ENCODE data around the gene SPNS2.

The SPNS2 gene

DNA sequence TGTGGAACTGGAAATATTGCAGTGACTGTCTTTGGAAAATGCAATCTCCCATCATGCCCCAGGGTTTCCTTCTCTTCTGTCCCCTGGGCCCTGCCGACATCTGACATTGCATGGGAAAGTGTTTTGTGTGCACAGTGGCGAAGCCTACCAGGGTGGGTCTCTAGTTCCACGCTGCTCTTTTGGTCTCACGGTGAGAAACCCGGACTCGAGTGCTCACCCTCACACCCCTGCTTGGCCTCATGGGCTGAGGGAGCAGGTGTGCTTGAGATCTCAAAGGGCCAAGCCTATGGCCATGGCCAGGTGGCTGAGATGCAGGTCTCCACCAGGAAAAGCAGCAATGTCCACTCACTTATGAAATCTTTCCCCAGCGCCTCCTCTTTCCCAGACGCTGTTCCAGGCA lies 32.9 kb upstream of the SPNS2 start:
- Histone ChIP-seq H3K36me3 (ENCODE audit: insufficient read depth, insufficient read length, low read length) (no peaks in the 10 kb centered on the region), H3K4me1 (ENCODE audit: insufficient read depth, insufficient read length) (no peaks in the 10 kb centered on the region), H3K9me3 (ENCODE audit: insufficient read depth, low read length) (no peaks in the 10 kb centered on the region), H3K4me3 (ENCODE audit: insufficient read length, low read depth) (no peak overlapping the region), H3K9ac (ENCODE audit: insufficient read length, low read depth) (no peak overlapping the region), H3K27me3 (ENCODE audit: insufficient read depth, insufficient read length) (no peaks in the 10 kb centered on the region)
- DNase-seq (ENCODE audit: low read depth, low spot score) = no peak
- TF ChIP-seq ZNF274 (IDR thresholded peaks at IDR 0.05; ENCODE audit: low read depth, low read length) (no peak), SUZ12 (IDR thresholded peaks at IDR 0.05; ENCODE audit: extremely low read depth, insufficient read depth, insufficient read length) (no peak)

- DNase-seq (ENCODE audit: low read depth, low spot score) = no peak
- H3K9ac ChIP-seq (ENCODE audit: insufficient read length, low read depth) = no peak overlapping the region
- no peaks in the 10 kb centered on the region for H3K27me3 ChIP-seq (ENCODE audit: insufficient read depth, insufficient read length)
- H3K36me3 ChIP-seq (ENCODE audit: insufficient read depth, insufficient read length, low read length) = no peaks in the 10 kb centered on the region
- no peak overlapping the region for H3K4me3 ChIP-seq (ENCODE audit: insufficient read length, low read depth)
- TF ChIP-seq SUZ12 (IDR thresholded peaks at IDR 0.05; ENCODE audit: extremely low read depth, insufficient read depth, insufficient read length) (no peak), ZNF274 (IDR thresholded peaks at IDR 0.05; ENCODE audit: low read depth, low read length) (no peak), YY1 (IDR thresholded peaks at IDR 0.05; ENCODE audit: insufficient read depth, insufficient read length) (no peak)
- no peaks in the 10 kb centered on the region for H3K4me1 ChIP-seq (ENCODE audit: insufficient read depth, insufficient read length)
- H3K9me3 ChIP-seq (ENCODE audit: insufficient read depth, low read length) = no peaks in the 10 kb centered on the region
Measured at GRCh38 chr17:4467287-4467686, 31.4 kb upstream of the SPNS2 start.

DNA sequence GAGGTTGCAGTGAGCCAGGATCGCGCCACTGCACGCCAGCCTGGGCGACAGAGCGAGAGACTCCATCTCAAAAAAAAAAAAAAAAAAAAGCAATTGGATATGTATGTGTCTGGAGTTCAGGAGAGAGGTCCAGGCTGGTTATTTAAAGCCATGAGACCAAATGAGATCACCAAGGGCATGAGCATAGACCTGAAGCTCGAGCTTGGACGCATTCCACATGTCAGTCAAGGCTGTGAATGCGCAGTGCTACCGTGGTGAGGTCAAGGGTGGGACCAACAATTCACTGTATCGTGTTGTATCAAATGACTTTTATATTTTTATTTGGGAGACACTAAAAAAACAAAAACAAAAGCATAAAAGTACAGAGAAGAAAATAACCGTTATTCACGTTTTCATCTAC lies 29.1 kb upstream of the SPNS2 start:
- Histone ChIP-seq H3K36me3 (ENCODE audit: insufficient read depth, insufficient read length, low read length) (no peaks in the 10 kb centered on the region), H3K9me3 (ENCODE audit: insufficient read depth, low read length) (no peaks in the 10 kb centered on the region), H3K4me1 (ENCODE audit: insufficient read depth, insufficient read length) (peaks cover 3% of the 10 kb centered on the region), H3K9ac (ENCODE audit: insufficient read length, low read depth) (no peak overlapping the region), H3K27me3 (ENCODE audit: insufficient read depth, insufficient read length) (no peaks in the 10 kb centered on the region), H3K4me3 (ENCODE audit: insufficient read length, low read depth) (no peak overlapping the region)
- DNase-seq (ENCODE audit: low read depth, low spot score) = no peak
- TF ChIP-seq SUZ12 (IDR thresholded peaks at IDR 0.05; ENCODE audit: extremely low read depth, insufficient read depth, insufficient read length) = no peak
- TF ChIP-seq ZNF274 (IDR thresholded peaks at IDR 0.05; ENCODE audit: low read depth, low read length) = no peak
- TF ChIP-seq YY1 (IDR thresholded peaks at IDR 0.05; ENCODE audit: insufficient read depth, insufficient read length) = no peak

DNA sequence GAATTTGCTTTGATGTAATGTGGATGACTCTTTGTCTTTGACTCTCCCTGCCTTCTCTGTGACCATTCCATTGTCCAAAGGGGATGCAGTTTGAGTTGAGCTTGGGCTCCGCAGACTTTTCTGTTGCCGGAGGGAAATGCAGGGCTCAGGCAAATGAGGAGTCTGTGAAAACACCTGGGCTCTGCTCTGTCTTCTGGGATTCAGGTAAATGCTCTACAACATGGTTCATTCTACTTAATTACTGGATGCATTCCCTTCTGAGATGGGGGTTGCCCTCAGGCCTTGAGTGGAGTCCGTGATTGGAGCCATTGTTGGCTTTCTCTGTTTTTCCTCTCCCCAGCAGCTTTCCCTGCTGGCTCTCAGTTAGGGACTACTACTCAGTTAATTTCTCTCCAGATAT lies 26.4 kb upstream of the SPNS2 start:
- peaks cover 8% of the 10 kb centered on the region for H3K4me1 ChIP-seq (ENCODE audit: insufficient read depth, insufficient read length)
- no peak for TF ChIP-seq ZNF274 (IDR thresholded peaks at IDR 0.05; ENCODE audit: low read depth, low read length)
- no peak for TF ChIP-seq SUZ12 (IDR thresholded peaks at IDR 0.05; ENCODE audit: extremely low read depth, insufficient read depth, insufficient read length)
- no peak for TF ChIP-seq YY1 (IDR thresholded peaks at IDR 0.05; ENCODE audit: insufficient read depth, insufficient read length)
- DNase-seq (ENCODE audit: low read depth, low spot score) = no peak
- no peak overlapping the region for H3K4me3 ChIP-seq (ENCODE audit: insufficient read length, low read depth)
- no peaks in the 10 kb centered on the region for H3K9me3 ChIP-seq (ENCODE audit: insufficient read depth, low read length)
- no peaks in the 10 kb centered on the region for H3K27me3 ChIP-seq (ENCODE audit: insufficient read depth, insufficient read length)
- H3K9ac ChIP-seq (ENCODE audit: insufficient read length, low read depth) = no peak overlapping the region
- no peaks in the 10 kb centered on the region for H3K36me3 ChIP-seq (ENCODE audit: insufficient read depth, insufficient read length, low read length)

GRCh38 chr17:4474093-4474492 lies 24.6 kb upstream of the SPNS2 start:
- DNase-seq (ENCODE audit: low read depth, low spot score) = no peak
- H3K4me1 ChIP-seq (ENCODE audit: insufficient read depth, insufficient read length) = peaks cover 11% of the 10 kb centered on the region
- no peaks in the 10 kb centered on the region for H3K9me3 ChIP-seq (ENCODE audit: insufficient read depth, low read length)
- H3K4me3 ChIP-seq (ENCODE audit: insufficient read length, low read depth) = no peak overlapping the region
- TF ChIP-seq ZNF274 (IDR thresholded peaks at IDR 0.05; ENCODE audit: low read depth, low read length) = no peak
- TF ChIP-seq YY1 (IDR thresholded peaks at IDR 0.05; ENCODE audit: insufficient read depth, insufficient read length) = no peak
- no peaks in the 10 kb centered on the region for H3K27me3 ChIP-seq (ENCODE audit: insufficient read depth, insufficient read length)
- H3K36me3 ChIP-seq (ENCODE audit: insufficient read depth, insufficient read length, low read length) = no peaks in the 10 kb centered on the region
- H3K9ac ChIP-seq (ENCODE audit: insufficient read length, low read depth) = no peak overlapping the region

DNA sequence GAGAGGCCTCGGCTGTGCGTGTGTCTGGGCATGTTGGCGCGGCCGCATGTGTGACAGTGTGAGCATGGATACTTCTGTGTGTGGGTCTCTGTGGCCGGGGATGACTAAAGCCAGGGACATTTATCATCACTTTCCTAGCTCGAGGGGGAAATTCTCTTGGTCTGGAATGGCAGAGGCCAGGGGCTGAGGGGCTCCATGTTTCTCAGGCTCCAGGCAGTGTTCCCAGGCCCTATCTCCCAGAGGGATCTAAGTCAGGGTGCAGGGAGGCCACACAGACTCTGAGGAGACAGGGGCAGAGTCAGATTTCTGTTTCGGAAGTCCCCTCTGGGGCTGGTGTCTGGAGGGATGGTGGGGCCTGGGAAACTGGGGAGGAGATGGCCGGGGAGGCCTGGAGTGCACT lies 23.7 kb upstream of the SPNS2 start:
- no peak for TF ChIP-seq ZNF274 (IDR thresholded peaks at IDR 0.05; ENCODE audit: low read depth, low read length)
- no peak for TF ChIP-seq SUZ12 (IDR thresholded peaks at IDR 0.05; ENCODE audit: extremely low read depth, insufficient read depth, insufficient read length)
- H3K9ac ChIP-seq (ENCODE audit: insufficient read length, low read depth) = no peak overlapping the region
- DNase-seq (ENCODE audit: low read depth, low spot score) = no peak

DNA sequence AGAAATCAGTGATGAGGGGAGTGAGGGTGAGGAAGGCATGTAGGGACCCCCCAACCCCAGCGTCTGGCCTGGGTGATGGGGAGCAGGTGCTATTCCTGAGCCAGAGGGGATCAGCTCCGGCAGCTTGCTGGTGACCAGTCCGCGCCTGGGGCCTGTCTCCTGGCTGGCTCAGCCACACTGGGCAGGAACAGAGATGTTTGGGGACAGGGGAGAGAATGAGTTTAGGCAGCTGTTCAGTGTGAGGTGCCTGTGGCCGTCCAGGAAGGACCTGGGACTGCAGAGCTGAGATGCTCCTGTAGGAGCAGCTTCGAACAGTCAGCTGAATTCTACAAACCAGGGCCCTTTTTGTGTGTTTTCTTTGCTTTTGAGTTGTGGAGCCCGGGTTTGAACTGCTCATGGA lies 23.2 kb upstream of the SPNS2 start:
- Histone ChIP-seq H3K4me3 (ENCODE audit: insufficient read length, low read depth) (no peak overlapping the region), H3K27me3 (ENCODE audit: insufficient read depth, insufficient read length) (no peaks in the 10 kb centered on the region), H3K9me3 (ENCODE audit: insufficient read depth, low read length) (no peaks in the 10 kb centered on the region), H3K36me3 (ENCODE audit: insufficient read depth, insufficient read length, low read length) (no peaks in the 10 kb centered on the region), H3K4me1 (ENCODE audit: insufficient read depth, insufficient read length) (peaks cover 11% of the 10 kb centered on the region), H3K9ac (ENCODE audit: insufficient read length, low read depth) (peak overlapping the region; percentile 5)
- DNase-seq (ENCODE audit: low read depth, low spot score) = no peak
- TF ChIP-seq YY1 (IDR thresholded peaks at IDR 0.05; ENCODE audit: insufficient read depth, insufficient read length) (no peak), SUZ12 (IDR thresholded peaks at IDR 0.05; ENCODE audit: extremely low read depth, insufficient read depth, insufficient read length) (no peak), ZNF274 (IDR thresholded peaks at IDR 0.05; ENCODE audit: low read depth, low read length) (no peak)

More for the DNA sequence above, 23.7 kb upstream of the SPNS2 start:
- no peaks in the 10 kb centered on the region for H3K9me3 ChIP-seq (ENCODE audit: insufficient read depth, low read length)
- H3K4me1 ChIP-seq (ENCODE audit: insufficient read depth, insufficient read length) = peaks cover 11% of the 10 kb centered on the region
- no peaks in the 10 kb centered on the region for H3K27me3 ChIP-seq (ENCODE audit: insufficient read depth, insufficient read length)
- H3K4me3 ChIP-seq (ENCODE audit: insufficient read length, low read depth) = no peak overlapping the region
- H3K36me3 ChIP-seq (ENCODE audit: insufficient read depth, insufficient read length, low read length) = no peaks in the 10 kb centered on the region

GRCh38 chr17:4476017-4476416 lies 22.7 kb upstream of the SPNS2 start:
- no peak for TF ChIP-seq ZNF274 (IDR thresholded peaks at IDR 0.05; ENCODE audit: low read depth, low read length)
- TF ChIP-seq YY1 (IDR thresholded peaks at IDR 0.05; ENCODE audit: insufficient read depth, insufficient read length) = no peak
- TF ChIP-seq SUZ12 (IDR thresholded peaks at IDR 0.05; ENCODE audit: extremely low read depth, insufficient read depth, insufficient read length) = no peak
- DNase-seq (ENCODE audit: low read depth, low spot score) = no peak
- no peak overlapping the region for H3K4me3 ChIP-seq (ENCODE audit: insufficient read length, low read depth)
- H3K4me1 ChIP-seq (ENCODE audit: insufficient read depth, insufficient read length) = peaks cover 11% of the 10 kb centered on the region
- no peaks in the 10 kb centered on the region for H3K36me3 ChIP-seq (ENCODE audit: insufficient read depth, insufficient read length, low read length)
- H3K27me3 ChIP-seq (ENCODE audit: insufficient read depth, insufficient read length) = no peaks in the 10 kb centered on the region
- H3K9ac ChIP-seq (ENCODE audit: insufficient read length, low read depth) = peak overlapping the region; percentile 5
- H3K9me3 ChIP-seq (ENCODE audit: insufficient read depth, low read length) = no peaks in the 10 kb centered on the region

Measured in NT2/D1 (cell line).